ENCODE results near the gene SMARCC1. TPM values are rescaled to one million over a fixed set of nuclear protein-coding genes. Genes with fewer than 3 reads are reported as not detected.

SMARCC1 gene
- total and polyA plus RNA-seq, 2 experiments from 2014 or later, result 35.5 to 38.2 TPM

DNA sequence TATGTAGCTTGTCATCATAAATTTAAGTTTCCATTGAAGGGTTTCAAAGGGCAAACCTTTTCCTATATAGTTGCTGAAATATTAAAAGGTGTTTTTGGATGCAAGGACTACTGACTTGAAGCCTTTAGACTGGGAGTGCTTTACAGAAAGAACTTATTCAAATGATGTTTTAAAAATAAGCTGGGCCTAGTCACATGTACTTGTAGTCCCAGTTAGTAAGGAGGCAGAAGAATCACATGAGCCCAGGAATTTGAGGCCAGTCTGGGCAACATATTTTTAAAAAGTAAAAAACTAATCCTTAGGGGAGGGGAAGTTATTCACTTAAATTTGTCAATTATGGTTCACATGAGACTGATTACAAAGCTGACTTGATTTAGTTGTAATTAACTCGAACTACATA, 65.0 kb downstream of the SMARCC1 start:
- no peaks in the 10 kb centered on the region for H3K9me2 ChIP-seq (replicated peaks; ENCODE audit: insufficient read depth)
- no peak for DNase-seq (ENCODE audit: low spot score)
- no peak overlapping the region for H3K4me2 ChIP-seq
- H3K79me2 ChIP-seq, result peaks cover 27% of the 10 kb centered on the region
- no peaks in the 10 kb centered on the region for H3K4me1 ChIP-seq (ENCODE audit: insufficient read depth)
- H3K27me3 ChIP-seq, result no peaks in the 10 kb centered on the region
- H4K20me1 ChIP-seq (ENCODE audit: insufficient read depth, poor library complexity, severe bottlenecking), result no peaks in the 10 kb centered on the region
- WGBS (ENCODE audit: low lambda C conversion rate, missing lambda C conversion rate), result 97% methylated on average over 1 of the region's 1 CpG
- no peaks in the 10 kb centered on the region for H3K9me3 ChIP-seq (ENCODE audit: low read depth)
- no peak overlapping the region for H3K4me3 ChIP-seq
- no peak overlapping the region for H3K27ac ChIP-seq
- no peak for TF ChIP-seq CTCF (IDR thresholded peaks at IDR 0.05; ENCODE audit: poor library complexity)
- TF ChIP-seq EZH2 (IDR thresholded peaks at IDR 0.05; ENCODE audit: borderline replicate concordance), result no peak
- no peak for TF ChIP-seq EZH2phosphoT487 (IDR thresholded peaks at IDR 0.05; ENCODE audit: low read depth, severe bottlenecking, unreplicated experiment)
- H2AFZ ChIP-seq, result no peak overlapping the region
- H3K36me3 ChIP-seq (replicated peaks; ENCODE audit: insufficient read depth, low read depth), result no peaks in the 10 kb centered on the region

- Histone ChIP-seq H3K4me2 (no peak overlapping the region), H3K27me3 (no peaks in the 10 kb centered on the region), H3K9me2 (replicated peaks; ENCODE audit: insufficient read depth) (no peaks in the 10 kb centered on the region), H2AFZ (no peak overlapping the region), H3K36me3 (replicated peaks; ENCODE audit: insufficient read depth, low read depth) (peaks cover 4% of the 10 kb centered on the region), H3K27ac (no peak overlapping the region), H3K9me3 (ENCODE audit: low read depth) (no peaks in the 10 kb centered on the region), H3K4me1 (ENCODE audit: insufficient read depth) (no peaks in the 10 kb centered on the region), H3K4me3 (no peak overlapping the region), H4K20me1 (ENCODE audit: insufficient read depth, poor library complexity, severe bottlenecking) (no peaks in the 10 kb centered on the region), H3K79me2 (peaks cover 23% of the 10 kb centered on the region)
- DNase-seq (ENCODE audit: low spot score), result no peak
- TF ChIP-seq CTCF (IDR thresholded peaks at IDR 0.05; ENCODE audit: poor library complexity), result no peak
- WGBS (ENCODE audit: low lambda C conversion rate, missing lambda C conversion rate), result 95% methylated on average over 4 of the region's 4 CpGs
These were observed 65.8 kb downstream of the SMARCC1 start for GRCh38 chr3:47715928-47716327.

DNA sequence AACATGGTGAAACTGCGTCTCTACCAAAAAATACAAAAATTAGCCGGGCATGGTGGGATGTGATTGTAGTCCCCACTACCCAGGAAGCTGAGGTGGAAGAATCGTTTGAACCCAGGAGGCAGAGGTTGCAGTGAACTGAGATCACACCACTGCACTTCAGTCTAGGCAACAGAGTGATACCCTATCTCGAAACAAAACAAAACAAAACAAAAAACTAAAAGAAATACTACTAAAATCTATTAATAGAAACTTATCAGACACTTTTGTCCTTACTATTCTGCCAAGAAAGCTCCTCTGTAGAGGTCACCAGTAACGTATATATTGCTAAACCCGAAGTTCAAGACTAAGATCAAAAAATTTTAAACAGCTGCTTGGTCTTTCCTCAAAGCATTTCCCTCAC, 67.1 kb downstream of the SMARCC1 start:
- 94% methylated on average over 6 of the region's 6 CpGs for WGBS (ENCODE audit: low lambda C conversion rate, missing lambda C conversion rate)

More for the DNA sequence above, 67.1 kb downstream of the SMARCC1 start:
- no peak overlapping the region for H3K27ac ChIP-seq
- no peaks in the 10 kb centered on the region for H4K20me1 ChIP-seq (ENCODE audit: insufficient read depth, poor library complexity, severe bottlenecking)
- peaks cover 25% of the 10 kb centered on the region for H3K79me2 ChIP-seq
- H3K4me3 ChIP-seq, result no peak overlapping the region
- no peak overlapping the region for H2AFZ ChIP-seq
- TF ChIP-seq EZH2 (IDR thresholded peaks at IDR 0.05; ENCODE audit: borderline replicate concordance) (no peak), EZH2phosphoT487 (IDR thresholded peaks at IDR 0.05; ENCODE audit: low read depth, severe bottlenecking, unreplicated experiment) (no peak), CTCF (IDR thresholded peaks at IDR 0.05; ENCODE audit: poor library complexity) (no peak)
- H3K9me3 ChIP-seq (ENCODE audit: low read depth), result no peaks in the 10 kb centered on the region
- H3K4me1 ChIP-seq (ENCODE audit: insufficient read depth), result no peaks in the 10 kb centered on the region
- no peaks in the 10 kb centered on the region for H3K9me2 ChIP-seq (replicated peaks; ENCODE audit: insufficient read depth)
- H3K27me3 ChIP-seq, result no peaks in the 10 kb centered on the region
- no peak for DNase-seq (ENCODE audit: low spot score)
- H3K36me3 ChIP-seq (replicated peaks; ENCODE audit: insufficient read depth, low read depth), result peaks cover 5% of the 10 kb centered on the region
- H3K4me2 ChIP-seq, result no peak overlapping the region
